ENCODE measurements around the gene TMEM98. TPM values are rescaled to one million over a fixed set of nuclear protein-coding genes. Genes with fewer than 3 reads are reported as not detected.

The TMEM98 gene
- total RNA-seq, result 10 to 100 TPM; 12.0 to 41.1 (median 16.5) TPM
- 1 to 10 TPM; 5.4 to 6.3 (median 5.7) TPM for polyA plus RNA-seq
- long read RNA-seq, donor 1, full-length matches to known transcripts, result 26 of 31 reads
- long read RNA-seq, donor 1, partial matches to known transcripts, result 5 of 31 reads
- long read RNA-seq, donor 1, other reads (novel, unspliced or antisense), result 0 of 31 reads
- long read RNA-seq, donor 2, full-length matches to known transcripts, result 20 of 20 reads
- long read RNA-seq, donor 2, partial matches to known transcripts, result 0 of 20 reads
- long read RNA-seq, donor 2, other reads (novel, unspliced or antisense), result 0 of 20 reads

GRCh38 chr17:32927724-32928585, at the start of gene TMEM98:
Gene TMEM98 (plus strand): TSS chr17:32928153. CDS start chr17:32931529, 3,376 bp downstream.
- no peak for DNase-seq
- no peak for TF ChIP-seq POLR2A (IDR thresholded peaks at IDR 0.05)
- TF ChIP-seq POLR2AphosphoS5 (IDR thresholded peaks at IDR 0.05), result peak in 2 of 3 donors; percentile 36 to 38
- no peak for TF ChIP-seq CTCF (IDR thresholded peaks at IDR 0.05 in 8 of 11, conservative IDR thresholded peaks at IDR 0.05 in 3 of 11)
- Histone ChIP-seq H3K4me3 (peak within 1 kb of the TSS; percentile 36 to 75 (median 42)), H3K27ac (peak within 1 kb of the TSS in 6 of 8 donors; percentile 39 to 69 (median 65)), H3K4me1 (peaks cover 0 to 20% (median 14%) of the 10 kb centered on the region in 6 donors), H3K9me3 (no peaks in the 10 kb centered on the region), H3K27me3 (replicated peaks in 1 of 7) (peaks cover 0 to 56% (median 14%) of the 10 kb centered on the region in 7 donors), H3K36me3 (no peaks in the 10 kb centered on the region)
- intact Hi-C loops (cut with DNase I; ENCODE audit: low total_unique reads), result no loop called here
- WGBS, 5 donors, result 0 to 3% (median 1%) methylated on average over 18 to 99 of the region's 99 CpGs

- Histone ChIP-seq H3K9me3 (no peaks in the 10 kb centered on the region), H3K36me3 (no peaks in the 10 kb centered on the region), H3K27ac (no peak overlapping the region), H3K4me3 (no peak overlapping the region), H3K4me1 (peaks cover 6 to 29% (median 19%) of the 10 kb centered on the region in 6 donors), H3K27me3 (replicated peaks in 1 of 7) (peaks cover 0 to 32% (median 0%) of the 10 kb centered on the region in 7 donors)
- no peak for DNase-seq
- WGBS, 5 donors, result 80 to 89% (median 84%) methylated on average over 3 of the region's 3 CpGs
- TF ChIP-seq CTCF (IDR thresholded peaks at IDR 0.05 in 8 of 11, conservative IDR thresholded peaks at IDR 0.05 in 3 of 11), result no peak
- TF ChIP-seq POLR2AphosphoS5 (IDR thresholded peaks at IDR 0.05), result no peak
- no peak for TF ChIP-seq POLR2A (IDR thresholded peaks at IDR 0.05)
- intact Hi-C loops (cut with DNase I; ENCODE audit: low total_unique reads), result no loop called here
These were observed 49.7 kb upstream of the TMEM98 start for GRCh38 chr17:32878211-32878610.

- H3K9me3 ChIP-seq, result no peaks in the 10 kb centered on the region
- H3K4me1 ChIP-seq, result peaks cover 6 to 29% (median 18%) of the 10 kb centered on the region in 6 donors
- no peaks in the 10 kb centered on the region for H3K36me3 ChIP-seq
- no peak overlapping the region for H3K4me3 ChIP-seq
- no peak overlapping the region for H3K27ac ChIP-seq
- DNase-seq, result no peak
- intact Hi-C loops (cut with DNase I; ENCODE audit: low total_unique reads), result no loop called here
- WGBS, 5 donors, result 88 to 100% (median 94%) methylated on average over 1 of the region's 1 CpG
- H3K27me3 ChIP-seq (replicated peaks in 1 of 7), result peaks cover 0 to 34% (median 0%) of the 10 kb centered on the region in 7 donors
- no peak for TF ChIP-seq POLR2AphosphoS5 (IDR thresholded peaks at IDR 0.05)
- TF ChIP-seq POLR2A (IDR thresholded peaks at IDR 0.05), result no peak
- TF ChIP-seq CTCF (IDR thresholded peaks at IDR 0.05 in 8 of 11, conservative IDR thresholded peaks at IDR 0.05 in 3 of 11), result no peak
These were observed 48.8 kb upstream of the TMEM98 start for GRCh38 chr17:32879134-32879533.

All from spleen (tissue), 13 donors.